ENCODE results near the gene CERS1.
A peak's percentile ranks its signal among the peaks of the same experiment; 100 is the strongest.

The CERS1 gene

GRCh38 chr19:18900700-18901481 lies 4.9 kb upstream of the CERS1 start:
- ChIA-PET POLR2A (interaction anchor here (1.4 kb wide), 1 partner anchor 18 kb away, joined by 4 read pairs; the partner anchor contains the start of genes COPE and DDX49), CTCF (interaction anchor here (0.5 to 0.9 kb wide), 3 partner anchors 25 to 212 kb away, joined by 3 to 8 read pairs (median 4); no protein-coding TSS in a partner anchor)
- H3K4me1 ChIP-seq (ENCODE audit: control insufficient read depth, insufficient read depth, low read length), result no peaks in the 10 kb centered on the region
- TF ChIP-seq, protein P1, sequence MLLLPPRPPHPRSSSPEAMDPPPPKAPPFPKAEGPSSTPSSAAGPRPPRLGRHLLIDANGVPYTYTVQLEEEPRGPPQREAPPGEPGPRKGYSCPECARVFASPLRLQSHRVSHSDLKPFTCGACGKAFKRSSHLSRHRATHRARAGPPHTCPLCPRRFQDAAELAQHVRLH (tag by site-specific recombination; IDR thresholded peaks at IDR 0.05), result no peak
- TF ChIP-seq GLIS1 (tag by site-specific recombination; IDR thresholded peaks at IDR 0.05), result peak; percentile 57; the same call in 1 of the 2 replicates
- H3K36me3 ChIP-seq (ENCODE audit: control insufficient read depth in 2 of 2, insufficient read depth in 1 of 2, low read length in 2 of 2), result peaks cover 0 to 54% of the 10 kb centered on the region in 2 experiments; a peak in 2 of 3 replicates
- H3K9me3 ChIP-seq (ENCODE audit: control insufficient read depth, insufficient read depth, low read depth, low read length), result no peaks in the 10 kb centered on the region
- H3K4me3 ChIP-seq (ENCODE audit: low read depth, low read length), result no peak overlapping the region
- no peak overlapping the region for H3K27ac ChIP-seq (ENCODE audit: extremely low read depth, low read depth, low read length)

- no peaks in the 10 kb centered on the region for H3K9me3 ChIP-seq (ENCODE audit: control insufficient read depth, insufficient read depth, low read depth, low read length)
- peaks cover 0 to 44% of the 10 kb centered on the region in 2 experiments; a peak in 2 of 3 replicates for H3K36me3 ChIP-seq (ENCODE audit: control insufficient read depth in 2 of 2, insufficient read depth in 1 of 2, low read length in 2 of 2)
- TF ChIP-seq ZEB2 (tag by site-specific recombination; IDR thresholded peaks at IDR 0.05) (0 out of 2 replicates have a peak, but pooled peaks have one; percentile 18), ZNF146 (tag by site-specific recombination; IDR thresholded peaks at IDR 0.05) (no peak)
- H3K27ac ChIP-seq (ENCODE audit: extremely low read depth, low read depth, low read length), result no peak overlapping the region
- POLR2A ChIA-PET, result interaction anchor here (1.4 kb wide), 1 partner anchor 19 kb away, joined by 4 read pairs; the partner anchor contains the start of genes COPE and DDX49
- H3K4me1 ChIP-seq (ENCODE audit: control insufficient read depth, insufficient read depth, low read length), result no peaks in the 10 kb centered on the region
- no peak overlapping the region for H3K4me3 ChIP-seq (ENCODE audit: low read depth, low read length)
- CTCF ChIA-PET, result no interaction called here
These were observed 3.9 kb upstream of the CERS1 start for GRCh38 chr19:18899624-18900560.

DNA sequence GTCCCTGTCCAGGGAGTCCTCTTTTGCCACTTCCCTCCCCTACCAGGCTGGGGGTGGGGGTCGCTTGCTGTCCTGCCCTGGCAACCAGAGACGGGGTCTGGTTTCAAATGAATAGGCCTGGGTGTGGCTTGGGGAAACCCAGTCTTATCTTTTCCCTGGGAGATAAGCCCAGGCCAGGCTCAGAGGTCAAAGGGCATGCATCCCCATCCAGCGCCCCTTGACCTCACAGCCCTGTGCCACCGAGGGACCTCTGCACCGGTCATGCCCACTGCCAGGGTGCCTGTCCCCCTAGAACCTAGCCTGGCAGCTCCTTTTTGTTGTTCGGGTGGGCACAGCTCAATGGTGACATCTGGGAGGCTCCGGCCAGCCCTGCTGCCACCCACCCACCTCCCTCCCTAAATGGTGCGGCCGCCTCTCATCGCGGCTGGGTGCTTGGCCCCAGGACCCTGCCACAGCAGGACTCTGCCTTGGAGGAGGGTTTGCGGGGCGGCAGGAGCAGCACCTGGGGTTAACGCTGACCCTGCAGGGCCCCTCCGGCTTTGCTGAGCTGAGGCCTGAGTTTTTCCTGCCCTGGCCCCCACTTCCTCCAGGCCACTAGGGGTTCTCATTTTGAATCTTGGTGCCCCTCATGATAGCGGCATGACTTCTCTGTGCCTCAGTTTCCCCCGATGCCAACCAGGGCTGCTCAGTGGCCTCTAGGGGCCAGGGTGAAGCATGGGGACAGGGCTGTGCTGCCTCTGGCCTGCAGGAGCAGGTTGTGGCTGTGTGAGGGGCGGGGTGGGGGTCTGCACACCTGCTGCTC lies 2.9 kb upstream of the CERS1 start:
- ChIA-PET POLR2A (interaction anchor here (0.6 kb wide), 4 partner anchors 9 to 463 kb away, joined by 3 to 6 read pairs (median 4); no protein-coding TSS in a partner anchor), CTCF (interaction anchor here (0.6 kb wide), 1 partner anchor 449 kb away, joined by 3 read pairs; no protein-coding TSS in a partner anchor)
- Histone ChIP-seq H3K4me3 (ENCODE audit: low read depth, low read length) (no peak overlapping the region), H3K27ac (ENCODE audit: extremely low read depth, low read depth, low read length) (no peak overlapping the region), H3K36me3 (ENCODE audit: control insufficient read depth in 2 of 2, insufficient read depth in 1 of 2, low read length in 2 of 2) (peaks cover 0 to 37% of the 10 kb centered on the region in 2 experiments; a peak in 2 of 3 replicates), H3K9me3 (ENCODE audit: control insufficient read depth, insufficient read depth, low read depth, low read length) (no peaks in the 10 kb centered on the region), H3K4me1 (ENCODE audit: control insufficient read depth, insufficient read depth, low read length) (no peaks in the 10 kb centered on the region; the same call in 1 of the 2 replicates)
- TF ChIP-seq BCL11A (tag by site-specific recombination; IDR thresholded peaks at IDR 0.05; ENCODE audit: low read depth), result peak; percentile 22; the same call in 1 of the 2 replicates
- TF ChIP-seq BCL11B (tag by site-specific recombination; IDR thresholded peaks at IDR 0.05; ENCODE audit: low read depth), result peak; percentile 56; the same call in 1 of the 2 replicates
- TF ChIP-seq ZNF214 (tag by site-specific recombination; IDR thresholded peaks at IDR 0.05; ENCODE audit: borderline replicate concordance), result no peak
- no peak for TF ChIP-seq MEIS1 (CRISPR knock-in tag; IDR thresholded peaks at IDR 0.05; ENCODE audit: borderline replicate concordance)

DNA sequence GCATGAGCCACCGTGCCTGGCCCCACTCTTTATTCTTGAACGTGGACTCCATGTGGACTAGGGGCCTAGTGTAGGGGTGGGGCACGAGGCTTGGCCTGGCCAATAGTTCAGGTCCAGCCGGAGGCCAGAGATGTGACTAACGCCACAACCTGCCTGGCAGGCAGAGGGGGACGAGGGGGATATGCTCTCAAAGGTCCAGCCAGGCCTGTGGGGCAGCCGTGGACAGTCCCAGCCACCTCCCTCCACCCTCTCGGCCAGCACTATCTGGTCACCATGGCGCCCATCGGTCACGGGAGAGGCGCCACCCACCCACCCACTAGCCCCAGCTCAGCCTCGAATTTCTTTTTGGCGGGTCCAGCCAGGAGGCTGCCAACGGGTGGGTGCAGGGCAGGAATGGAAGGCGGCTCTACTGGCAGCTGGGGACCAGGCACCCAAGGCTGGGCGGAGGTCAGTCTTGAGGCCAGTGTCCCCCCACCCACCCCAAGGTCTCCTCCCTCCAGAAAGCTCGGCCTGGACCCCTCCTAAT lies 2.2 kb upstream of the CERS1 start:
- Histone ChIP-seq H3K4me1 (ENCODE audit: control insufficient read depth, insufficient read depth, low read length) (no peaks in the 10 kb centered on the region; the same call in 1 of the 2 replicates), H3K9me3 (ENCODE audit: control insufficient read depth, insufficient read depth, low read depth, low read length) (no peaks in the 10 kb centered on the region), H3K27ac (ENCODE audit: extremely low read depth, low read depth, low read length) (no peak overlapping the region), H3K4me3 (ENCODE audit: low read depth, low read length) (no peak overlapping the region), H3K36me3 (ENCODE audit: control insufficient read depth in 2 of 2, insufficient read depth in 1 of 2, low read length in 2 of 2) (peaks cover 0 to 34% of the 10 kb centered on the region in 2 experiments; a peak in 2 of 3 replicates)
- ChIA-PET CTCF (interaction anchor here (0.6 to 0.7 kb wide), 2 partner anchors 32 to 448 kb away, joined by 3 read pairs; no protein-coding TSS in a partner anchor), POLR2A (interaction anchor here (0.6 to 1.3 kb wide), 6 partner anchors 9 to 462 kb away, joined by 3 to 8 read pairs (median 4); partner anchors contain the start of genes COPE and DDX49)
- TF ChIP-seq ZBTB21 (tag by site-specific recombination; IDR thresholded peaks at IDR 0.05) (no peak), KLF1 (tag by site-specific recombination; IDR thresholded peaks at IDR 0.05) (peak; percentile 30; the same call in 1 of the 2 replicates)

Data from HEK293 (cell line).